Activated CD8-positive, alpha-beta T cell treated with anti-CD3 and anti-CD28 coated beads for 36 hours (primary cell): ENCODE measurements around the gene RAB9B. TPM values are rescaled to one million over a fixed set of nuclear protein-coding genes. Genes with fewer than 3 reads are reported as not detected.
"Not testable (repeated sequence)": the region's sequence is repeated elsewhere in the genome, so short reads cannot be mapped to it uniquely, and the experiment has no call there.

Source experiments
- ATAC-seq: fragments of 200-7000 bp; cut with Tn5 transposase; one replicate; pipeline ENCODE4 v1.10.0; 2021; ENCODE audit warnings: mild to moderate bottlenecking, moderate library complexity
- CTCF ChIA-PET: fragments of 350-600 bp; sonication (Branson Sonifier 250); formaldehyde crosslinking; loops from one replicate; lab custom pipeline; 2021; ENCODE audit warnings: antibody characterized with exemption; lab: Charles Lee
- POLR2A ChIA-PET: fragments of 350-600 bp; sonication (Branson Sonifier 250); formaldehyde crosslinking; loops from one replicate; lab custom pipeline; 2021; ENCODE audit warnings: antibody characterized with exemption; lab: Charles Lee
- DNase-seq: peaks from one replicate; pipeline ENCODE4 v3.0.0-alpha.2; 2020
- H3K27ac Mint-ChIP-seq: one replicate; pipeline ENCODE4 v1.8.0; 2021; ENCODE audit warnings: mild to moderate bottlenecking, mixed read lengths
- H3K27me3 Mint-ChIP-seq: one replicate; pipeline ENCODE4 v1.8.0; 2021; ENCODE audit warnings: mixed read lengths
- H3K36me3 Mint-ChIP-seq: one replicate; pipeline ENCODE4 v1.8.0; 2021; ENCODE audit warnings: low read depth, mixed read lengths
- H3K4me1 Mint-ChIP-seq: one replicate; pipeline ENCODE4 v1.8.0; 2021; ENCODE audit warnings: low read depth, mixed read lengths
- H3K4me3 Mint-ChIP-seq: one replicate; pipeline ENCODE4 v1.8.0; 2021; ENCODE audit warnings: mild to moderate bottlenecking, moderate library complexity, mixed read lengths
- H3K9me3 Mint-ChIP-seq: one replicate; pipeline ENCODE4 v1.8.0; 2021; ENCODE audit warnings: mixed read lengths
- intact Hi-C: fragments of 100-400 bp; cut with micrococcal nuclease; formaldehyde crosslinking; loops from one replicate; pipeline ENCODE4 v1.10.0; 2022
- total RNA-seq, 2 experiments: library from RNA; stranded (reverse); gene quantifications; one replicate each; pipeline ENCODE4 v1.2.3, GENCODE V29; 2021
- TF ChIP-seq, protein P1 (sequence below): fragments of 200-600 bp; IDR thresholded peaks from one replicate; pipeline ENCODE4 v1.8.0; 2022; ENCODE audit warnings: antibody characterized with exemption, mild to moderate bottlenecking

RAB9B gene
- total RNA-seq, 2 experiments from 2014 or later: 0.38 to 0.45 TPM

GRCh38 chrX:103828529-103828928 lies 3.5 kb downstream of the RAB9B start:
- Mint-ChIP-seq H3K9me3 (no peaks in the 10 kb centered on the region), H3K27ac (no peak overlapping the region), H3K4me3 (no peak overlapping the region), H3K27me3 (peaks cover 3% of the 10 kb centered on the region), H3K36me3 (no peaks in the 10 kb centered on the region), H3K4me1 (peaks cover 10% of the 10 kb centered on the region)
- DNase-seq: no peak
- CTCF ChIA-PET: interaction anchor here (1.5 kb wide), 1 partner anchor 16 kb away, joined by 4 read pairs; no protein-coding TSS in a partner anchor
- POLR2A ChIA-PET: interaction anchor here (0.6 kb wide), 1 partner anchor 56 kb away, joined by 3 read pairs; no protein-coding TSS in a partner anchor
- no peak for ATAC-seq
- intact Hi-C loops: no loop called here
- TF ChIP-seq, protein P1, sequence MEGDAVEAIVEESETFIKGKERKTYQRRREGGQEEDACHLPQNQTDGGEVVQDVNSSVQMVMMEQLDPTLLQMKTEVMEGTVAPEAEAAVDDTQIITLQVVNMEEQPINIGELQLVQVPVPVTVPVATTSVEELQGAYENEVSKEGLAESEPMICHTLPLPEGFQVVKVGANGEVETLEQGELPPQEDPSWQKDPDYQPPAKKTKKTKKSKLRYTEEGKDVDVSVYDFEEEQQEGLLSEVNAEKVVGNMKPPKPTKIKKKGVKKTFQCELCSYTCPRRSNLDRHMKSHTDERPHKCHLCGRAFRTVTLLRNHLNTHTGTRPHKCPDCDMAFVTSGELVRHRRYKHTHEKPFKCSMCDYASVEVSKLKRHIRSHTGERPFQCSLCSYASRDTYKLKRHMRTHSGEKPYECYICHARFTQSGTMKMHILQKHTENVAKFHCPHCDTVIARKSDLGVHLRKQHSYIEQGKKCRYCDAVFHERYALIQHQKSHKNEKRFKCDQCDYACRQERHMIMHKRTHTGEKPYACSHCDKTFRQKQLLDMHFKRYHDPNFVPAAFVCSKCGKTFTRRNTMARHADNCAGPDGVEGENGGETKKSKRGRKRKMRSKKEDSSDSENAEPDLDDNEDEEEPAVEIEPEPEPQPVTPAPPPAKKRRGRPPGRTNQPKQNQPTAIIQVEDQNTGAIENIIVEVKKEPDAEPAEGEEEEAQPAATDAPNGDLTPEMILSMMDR: no peak

DNA sequence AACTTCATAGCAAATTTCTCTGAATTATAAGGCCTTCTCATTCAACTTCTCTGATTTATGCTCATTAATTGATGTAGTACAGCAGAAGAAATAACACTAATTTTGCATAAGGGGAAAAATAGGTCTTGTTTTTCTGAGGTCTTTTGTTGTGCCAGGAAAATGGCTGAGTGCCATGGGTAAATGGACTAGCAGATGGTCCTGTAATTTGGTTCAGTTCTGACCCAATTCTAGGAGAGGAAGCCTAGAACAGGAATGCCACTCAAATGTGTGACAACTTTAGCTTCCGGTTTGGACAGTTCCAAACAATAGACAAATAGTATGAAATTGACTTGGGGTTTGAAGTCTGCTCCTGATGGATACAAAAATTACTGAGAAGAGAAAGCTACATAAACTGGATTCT lies 6.2 kb downstream of the RAB9B start:
- CTCF ChIA-PET: interaction anchor here (1.1 to 1.2 kb wide), 2 partner anchors 19 to 293 kb away, joined by 3 to 4 read pairs; no protein-coding TSS in a partner anchor
- no peak overlapping the region for H3K27ac Mint-ChIP-seq
- H3K27me3 Mint-ChIP-seq: no peaks in the 10 kb centered on the region
- H3K4me1 Mint-ChIP-seq: peaks cover 7% of the 10 kb centered on the region
- POLR2A ChIA-PET: no interaction called here
- no peaks in the 10 kb centered on the region for H3K9me3 Mint-ChIP-seq
- no peaks in the 10 kb centered on the region for H3K36me3 Mint-ChIP-seq
- TF ChIP-seq, protein P1: no peak
- ATAC-seq: no peak
- no peak overlapping the region for H3K4me3 Mint-ChIP-seq
- intact Hi-C loops: no loop called here
- no peak for DNase-seq

DNA sequence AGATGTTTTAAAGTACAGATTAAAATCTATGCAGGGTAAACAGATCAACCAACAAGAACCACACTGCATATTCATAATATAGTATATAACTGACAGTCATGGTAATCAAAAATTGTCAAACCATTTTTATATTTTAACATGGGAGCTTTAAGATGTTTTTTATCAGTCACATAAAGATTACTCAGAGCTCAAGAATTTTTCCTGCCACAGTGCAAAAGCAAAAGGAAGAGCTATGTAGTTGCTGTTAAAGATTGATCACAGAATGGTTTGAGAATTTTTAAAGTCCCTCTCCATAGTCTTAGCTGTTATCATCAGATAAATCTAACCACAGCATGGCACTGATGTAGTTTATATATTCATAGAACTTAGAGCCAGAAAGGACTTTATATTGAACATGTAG lies 8.5 kb downstream of the RAB9B start:
- ChIA-PET CTCF (interaction anchor here (0.7 to 1.7 kb wide), 3 partner anchors 22 to 133 kb away, joined by 3 to 5 read pairs (median 4); partner anchors contain the start of gene TMEM31), POLR2A (no interaction called here)
- Mint-ChIP-seq H3K27me3 (no peaks in the 10 kb centered on the region), H3K36me3 (no peaks in the 10 kb centered on the region), H3K4me1 (peaks cover 7% of the 10 kb centered on the region), H3K4me3 (no peak overlapping the region), H3K9me3 (no peaks in the 10 kb centered on the region), H3K27ac (no peak overlapping the region)
- intact Hi-C loops: no loop called here
- DNase-seq (no peak), ATAC-seq (no peak)
- TF ChIP-seq, protein P1: no peak

GRCh38 chrX:103820802-103821201 lies 11.3 kb downstream of the RAB9B start:
- H3K27me3 Mint-ChIP-seq, ATAC-seq, H3K9me3 Mint-ChIP-seq: not testable (repeated sequence)

GRCh38 chrX:103818842-103819619 lies 13.0 kb downstream of the RAB9B start:
- Mint-ChIP-seq H3K4me3 (no peak overlapping the region), H3K4me1 (no peaks in the 10 kb centered on the region), H3K9me3 (no peaks in the 10 kb centered on the region), H3K36me3 (no peaks in the 10 kb centered on the region), H3K27me3 (peaks cover 9% of the 10 kb centered on the region), H3K27ac (no peak overlapping the region)
- ChIA-PET CTCF (interaction anchor here (0.9 to 1.1 kb wide), 3 partner anchors 128 to 329 kb away, joined by 3 to 10 read pairs (median 3); no protein-coding TSS in a partner anchor), POLR2A (no interaction called here)
- TF ChIP-seq, protein P1: no peak
- ATAC-seq (no peak), DNase-seq (no peak)
- intact Hi-C loops: loop anchor here (5.0 kb wide), 3 partner anchors 107 to 287 kb away; partner anchors contain the start of genes MORF4L2 and TMEM31

More at GRCh38 chrX:103820802-103821201, 11.3 kb downstream of the RAB9B start:
- DNase-seq, H3K36me3 Mint-ChIP-seq, H3K4me3 Mint-ChIP-seq, H3K4me1 Mint-ChIP-seq, H3K27ac Mint-ChIP-seq, POLR2A ChIA-PET, CTCF ChIA-PET, intact Hi-C loops: not testable (repeated sequence)
